PFSK-1 (cell line): Measurements from ENCODE around the gene GPATCH8.

Source experiments
- POLR2AphosphoS5 ChIP-seq: IDR thresholded peaks from 2 replicates; pipeline ENCODE4 v1.6.1; 2012; ENCODE audit warnings: low read depth, mild to moderate bottlenecking, control low read depth, low read length, moderate library complexity
- REST ChIP-seq, 2 experiments: IDR thresholded peaks; 2 replicates each; pipeline versions ENCODE4 v1.6.1 to v1.8.0; 2011 to 2012; ENCODE audit warnings: low read depth in 2 of 2, low read length in 2 of 2, control low read depth in 1 of 2, inconsistent platforms in 1 of 2, mild to moderate bottlenecking in 1 of 2, moderate library complexity in 1 of 2; ENCODE audit not compliant: insufficient read depth in 1 of 2
- SIN3A ChIP-seq: IDR thresholded peaks from 2 replicates; pipeline ENCODE4 v1.6.1; 2012; ENCODE audit warnings: mild to moderate bottlenecking, low read length, moderate library complexity, borderline replicate concordance; ENCODE audit not compliant: insufficient read depth
- TAF1 ChIP-seq: IDR thresholded peaks from 2 replicates; pipeline ENCODE4 v1.6.1; 2012; ENCODE audit warnings: low read length, control low read depth, borderline replicate concordance; ENCODE audit not compliant: insufficient read depth

- TF ChIP-seq SIN3A = no peak
- TF ChIP-seq POLR2AphosphoS5 = no peak
- no peak for TF ChIP-seq REST (IDR thresholded peaks at IDR 0.05; ENCODE audit: insufficient read depth in 1 of 2, low read depth in 2 of 2, low read length in 2 of 2)
- TF ChIP-seq TAF1 = no peak
Observed at GRCh38 chr17:44552361-44552760, 49.2 kb upstream of the GPATCH8 start.
